ENCODE results near the gene OR10A6.

- TF ChIP-seq CTCF (IDR thresholded peaks at IDR 0.05) (no peak), POLR2A (IDR thresholded peaks at IDR 0.05) (no peak)
Measured at GRCh38 chr11:7905961-7906429, 25.1 kb downstream of the OR10A6 start.

Data from right lobe of liver (tissue), 4 donors.